GM10847 (cell line): Measurements from ENCODE around the gene MINDY4.

Experiments used
- POLR2A ChIP-seq: IDR thresholded peaks from 2 replicates; pipeline ENCODE4 v1.6.1; 2011; ENCODE audit not compliant: insufficient read length; ENCODE audit errors: extremely low read depth

The MINDY4 gene

GRCh38 chr7:30899630-30900029, 128.4 kb downstream of the MINDY4 start:
- no peak for TF ChIP-seq POLR2A

- TF ChIP-seq POLR2A, result no peak
Observed at GRCh38 chr7:30900053-30900452, 128.8 kb downstream of the MINDY4 start.

GRCh38 chr7:30900803-30901362, 129.7 kb downstream of the MINDY4 start:
- no peak for TF ChIP-seq POLR2A

GRCh38 chr7:30901856-30902255, 130.6 kb downstream of the MINDY4 start:
- no peak for TF ChIP-seq POLR2A

- TF ChIP-seq POLR2A, result no peak
Observed at GRCh38 chr7:30902466-30902865, 131.2 kb downstream of the MINDY4 start.

GRCh38 chr7:30903146-30903545, 131.9 kb downstream of the MINDY4 start:
- no peak for TF ChIP-seq POLR2A

- no peak for TF ChIP-seq POLR2A
Observed at GRCh38 chr7:30904561-30904960, 133.3 kb downstream of the MINDY4 start.

- TF ChIP-seq POLR2A, result no peak
Observed at GRCh38 chr7:30905078-30906012, 134.1 kb downstream of the MINDY4 start.

- no peak for TF ChIP-seq POLR2A
Observed at GRCh38 chr7:30906014-30906413, 134.8 kb downstream of the MINDY4 start.

- TF ChIP-seq POLR2A, result no peak
Observed at GRCh38 chr7:30906515-30907240, 135.5 kb downstream of the MINDY4 start.

GRCh38 chr7:30907527-30908267, 136.5 kb downstream of the MINDY4 start:
- no peak for TF ChIP-seq POLR2A

- no peak for TF ChIP-seq POLR2A
Observed at GRCh38 chr7:30908681-30909080, 137.5 kb downstream of the MINDY4 start.

GRCh38 chr7:30909431-30909830, 138.2 kb downstream of the MINDY4 start:
- TF ChIP-seq POLR2A, result no peak

GRCh38 chr7:30910411-30911073, 139.3 kb downstream of the MINDY4 start:
- no peak for TF ChIP-seq POLR2A

GRCh38 chr7:30911133-30911532, 139.9 kb downstream of the MINDY4 start:
- TF ChIP-seq POLR2A, result no peak

- no peak for TF ChIP-seq POLR2A
Observed at GRCh38 chr7:30911561-30911969, 140.3 kb downstream of the MINDY4 start, which contains the start of gene AQP1. TSS of gene AQP1 (plus strand) at chr7:30911853. CDS start at chr7:30911910, 57 bp downstream.
